Natural killer cell (primary cell): ENCODE measurements around the gene GPX3. TPM values are rescaled to one million over a fixed set of nuclear protein-coding genes. Genes with fewer than 3 reads are reported as not detected.

Source experiments
- ATAC-seq, 3 donors: fragments of 150-1000 bp in 2 of 3; fragments of 200-7000 bp in 1 of 3; cut with Tn5 transposase; 1 replicate in 1 of 3; 2 replicates in 2 of 3; pipeline ENCODE4 v1.10.0; 2021; ENCODE audit warnings: mild to moderate bottlenecking in 2 of 3, moderate library complexity in 2 of 3
- DNase-seq, 2 donors: peaks; one replicate each; pipeline versions ENCODE4 v3.0.0 to v3.0.0-alpha.2; 2013 to 2021; ENCODE audit warnings: mixed read lengths in 1 of 2
- H3K27ac ChIP-seq: one replicate; pipeline ENCODE4 v1.5.1; 2013; ENCODE audit warnings: mild to moderate bottlenecking, low read length
- H3K27me3 ChIP-seq: one replicate; pipeline ENCODE4 v1.6.1; 2013; ENCODE audit warnings: low read length; ENCODE audit not compliant: control insufficient read depth, insufficient read depth
- H3K36me3 ChIP-seq: one replicate; pipeline ENCODE4 v1.6.1; 2013; ENCODE audit warnings: low read length; ENCODE audit not compliant: control insufficient read depth, insufficient read depth
- H3K4me1 ChIP-seq: one replicate; pipeline ENCODE4 v1.6.1; 2013; ENCODE audit warnings: low read length; ENCODE audit not compliant: control insufficient read depth, insufficient read depth
- H3K4me3 ChIP-seq: one replicate; pipeline ENCODE4 v1.5.1; 2013; ENCODE audit warnings: low read length
- H3K9me3 ChIP-seq: one replicate; pipeline ENCODE4 v1.6.1; 2013; ENCODE audit warnings: low read length; ENCODE audit not compliant: control insufficient read depth, insufficient read depth
- H3K27ac Mint-ChIP-seq, 2 donors: one replicate each; pipeline ENCODE4 v1.8.0; 2022; ENCODE audit warnings: mild to moderate bottlenecking in 2 of 2, mixed read lengths in 2 of 2, moderate library complexity in 1 of 2
- H3K27me3 Mint-ChIP-seq, 2 donors: one replicate each; pipeline ENCODE4 v1.8.0; 2022; ENCODE audit warnings: low read depth in 2 of 2, mixed read lengths in 2 of 2
- H3K36me3 Mint-ChIP-seq: one replicate; pipeline ENCODE4 v1.8.0; 2022; ENCODE audit warnings: mixed read lengths
- H3K4me1 Mint-ChIP-seq, 2 donors: one replicate each; pipeline ENCODE4 v1.8.0; 2022; ENCODE audit warnings: mixed read lengths in 2 of 2
- H3K4me3 Mint-ChIP-seq: one replicate; pipeline ENCODE4 v1.8.0; 2022; ENCODE audit warnings: mild to moderate bottlenecking, moderate library complexity, mixed read lengths
- H3K9me3 Mint-ChIP-seq, 2 donors: one replicate each; pipeline ENCODE4 v1.8.0; 2022; ENCODE audit warnings: mixed read lengths in 2 of 2
- WGBS: methylation state at CpG from one replicate; pipeline ENCODE4 v1.1.7; 2013; ENCODE audit warnings: missing lambda C conversion rate; ENCODE audit not compliant: insufficient coverage; 5-methylcytosine and 5-hydroxymethylcytosine counted together
- intact Hi-C: fragments of 100-400 bp; cut with micrococcal nuclease; formaldehyde crosslinking; loops from one replicate; pipeline ENCODE4 v1.14.2; 2022
- total RNA-seq, 4 donors: library from RNA; stranded (reverse); fragments of 120-200 nt in 1 of 4; gene quantifications; one replicate each; pipeline versions ENCODE4 v1.2.3 to v1.2.4, GENCODE V29; 2013 to 2022
- TF ChIP-seq, protein P1 (sequence below): fragments of 200-600 bp; IDR thresholded peaks from one replicate; pipeline ENCODE4 v1.8.0; 2022; ENCODE audit warnings: antibody characterized with exemption

Gene GPX3
- total RNA-seq, 3 donors from 2014 or later (not counting 1 experiment from before 2014, with no cell fraction given): 1.1 TPM; not detected in 2

- no peaks in the 10 kb centered on the region for H3K9me3 ChIP-seq
- intact Hi-C loops: no loop called here
- TF ChIP-seq, protein P1, sequence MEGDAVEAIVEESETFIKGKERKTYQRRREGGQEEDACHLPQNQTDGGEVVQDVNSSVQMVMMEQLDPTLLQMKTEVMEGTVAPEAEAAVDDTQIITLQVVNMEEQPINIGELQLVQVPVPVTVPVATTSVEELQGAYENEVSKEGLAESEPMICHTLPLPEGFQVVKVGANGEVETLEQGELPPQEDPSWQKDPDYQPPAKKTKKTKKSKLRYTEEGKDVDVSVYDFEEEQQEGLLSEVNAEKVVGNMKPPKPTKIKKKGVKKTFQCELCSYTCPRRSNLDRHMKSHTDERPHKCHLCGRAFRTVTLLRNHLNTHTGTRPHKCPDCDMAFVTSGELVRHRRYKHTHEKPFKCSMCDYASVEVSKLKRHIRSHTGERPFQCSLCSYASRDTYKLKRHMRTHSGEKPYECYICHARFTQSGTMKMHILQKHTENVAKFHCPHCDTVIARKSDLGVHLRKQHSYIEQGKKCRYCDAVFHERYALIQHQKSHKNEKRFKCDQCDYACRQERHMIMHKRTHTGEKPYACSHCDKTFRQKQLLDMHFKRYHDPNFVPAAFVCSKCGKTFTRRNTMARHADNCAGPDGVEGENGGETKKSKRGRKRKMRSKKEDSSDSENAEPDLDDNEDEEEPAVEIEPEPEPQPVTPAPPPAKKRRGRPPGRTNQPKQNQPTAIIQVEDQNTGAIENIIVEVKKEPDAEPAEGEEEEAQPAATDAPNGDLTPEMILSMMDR: no peak
- peaks cover 13% of the 10 kb centered on the region for H3K4me1 ChIP-seq
- H3K27ac ChIP-seq: no peak overlapping the region
- Mint-ChIP-seq H3K4me3 (no peak overlapping the region), H3K27me3 (peaks cover 0 to 7% of the 10 kb centered on the region in 2 donors), H3K36me3 (no peaks in the 10 kb centered on the region), H3K9me3 (no peaks in the 10 kb centered on the region), H3K4me1 (peaks cover 15 to 28% of the 10 kb centered on the region in 2 donors), H3K27ac (no peak overlapping the region)
- no peak overlapping the region for H3K4me3 ChIP-seq
- no peaks in the 10 kb centered on the region for H3K27me3 ChIP-seq
- ATAC-seq: no peak
- DNase-seq: no peak
- no peaks in the 10 kb centered on the region for H3K36me3 ChIP-seq
- WGBS: 92% methylated on average over 2 of the region's 2 CpGs
Observed at GRCh38 chr5:151017897-151018296, 2.5 kb upstream of the GPX3 start.

- no peaks in the 10 kb centered on the region for H3K9me3 Mint-ChIP-seq
Observed at GRCh38 chr5:151018846-151019245, 1.5 kb upstream of the GPX3 start.

DNA sequence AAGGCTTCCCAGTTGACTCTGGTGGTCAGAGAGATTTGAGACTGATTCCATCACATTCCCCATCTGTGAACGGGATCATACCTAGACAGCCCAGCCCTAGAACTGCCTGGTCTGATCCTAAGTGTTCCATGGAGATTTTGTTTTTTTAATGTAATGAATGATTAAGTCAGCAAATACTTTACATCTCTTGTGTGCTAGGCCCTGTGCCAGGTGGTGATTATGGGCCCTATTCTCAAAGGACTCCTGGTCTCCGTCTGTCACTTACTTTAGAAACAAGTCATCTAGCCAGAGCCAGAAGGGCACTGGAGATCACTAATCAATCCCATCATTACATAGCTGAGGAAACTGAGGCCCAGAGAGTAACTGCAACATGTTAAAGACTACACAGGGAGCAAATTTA lies 1.1 kb upstream of the GPX3 start:
- 94% methylated on average over 1 of the region's 2 CpGs for WGBS
- no peak for ATAC-seq

More at GRCh38 chr5:151018846-151019245, 1.5 kb upstream of the GPX3 start:
- no peak overlapping the region for H3K4me3 Mint-ChIP-seq
- peaks cover 0 to 7% of the 10 kb centered on the region in 2 donors for H3K27me3 Mint-ChIP-seq
- TF ChIP-seq, protein P1: no peak
- Histone ChIP-seq H3K27me3 (no peaks in the 10 kb centered on the region), H3K36me3 (no peaks in the 10 kb centered on the region), H3K27ac (no peak overlapping the region), H3K4me1 (peaks cover 13% of the 10 kb centered on the region), H3K4me3 (no peak overlapping the region), H3K9me3 (no peaks in the 10 kb centered on the region)
- peaks cover 15 to 28% of the 10 kb centered on the region in 2 donors for H3K4me1 Mint-ChIP-seq
- intact Hi-C loops: no loop called here
- H3K36me3 Mint-ChIP-seq: no peaks in the 10 kb centered on the region
- ATAC-seq (no peak), DNase-seq (no peak)
- WGBS: 0% methylated on average over 2 of the region's 2 CpGs
- no peak overlapping the region for H3K27ac Mint-ChIP-seq

More for the DNA sequence above, 1.1 kb upstream of the GPX3 start:
- Histone ChIP-seq H3K27ac (no peak overlapping the region), H3K4me1 (peaks cover 13% of the 10 kb centered on the region), H3K27me3 (no peaks in the 10 kb centered on the region), H3K9me3 (no peaks in the 10 kb centered on the region), H3K4me3 (no peak overlapping the region), H3K36me3 (no peaks in the 10 kb centered on the region)
- H3K27ac Mint-ChIP-seq: no peak overlapping the region
- H3K9me3 Mint-ChIP-seq: no peaks in the 10 kb centered on the region
- DNase-seq: no peak
- TF ChIP-seq, protein P1: no peak
- intact Hi-C loops: no loop called here
- peaks cover 15 to 32% of the 10 kb centered on the region in 2 donors for H3K4me1 Mint-ChIP-seq
- H3K4me3 Mint-ChIP-seq: peak overlapping the region; percentile 37
- H3K36me3 Mint-ChIP-seq: no peaks in the 10 kb centered on the region
- H3K27me3 Mint-ChIP-seq: peaks cover 0 to 7% of the 10 kb centered on the region in 2 donors
